CD4-positive, alpha-beta T cell treated with Interleukin-12 subunit alpha and Interleukin-12 subunit beta, for 1 hour (primary cell): ENCODE measurements around the gene HACE1.
"Not testable (repeated sequence)": the region's sequence is repeated elsewhere in the genome, so short reads cannot be mapped to it uniquely, and the experiment has no call there.

Experiments used
- DNase-seq: peaks from one replicate; pipeline ENCODE4 v3.0.0-alpha.2; 2020

Gene HACE1

GRCh38 chr6:104859225-104860146 lies at the start of gene HACE1:
TSS of gene HACE1 (minus strand) at chr6:104859919. CDS start at chr6:104859642, 277 bp downstream.
- peak; percentile 88 for DNase-seq

GRCh38 chr6:104908888-104909525 lies 49.3 kb upstream of the HACE1 start:
- no peak for DNase-seq

- DNase-seq = no peak
Observed at GRCh38 chr6:104908031-104908887, 48.5 kb upstream of the HACE1 start.

- not testable (repeated sequence) for DNase-seq
Observed at GRCh38 chr6:104898893-104899292, 39.2 kb upstream of the HACE1 start.

- DNase-seq = no peak
Observed at GRCh38 chr6:104896914-104897313, 37.2 kb upstream of the HACE1 start.

GRCh38 chr6:104888066-104888465 lies 28.3 kb upstream of the HACE1 start:
- DNase-seq = no peak

- no peak for DNase-seq
Observed at GRCh38 chr6:104887350-104887749, 27.6 kb upstream of the HACE1 start.

- no peak for DNase-seq
Observed at GRCh38 chr6:104885518-104886043, 25.9 kb upstream of the HACE1 start.

GRCh38 chr6:104884867-104885517 lies 25.3 kb upstream of the HACE1 start:
- DNase-seq = no peak

- no peak for DNase-seq
Observed at GRCh38 chr6:104881964-104882668, 22.4 kb upstream of the HACE1 start.

- DNase-seq = no peak
Observed at GRCh38 chr6:104862456-104862855, 2.7 kb upstream of the HACE1 start.

- no peak for DNase-seq
Observed at GRCh38 chr6:104860221-104860620, 502 bp upstream of the HACE1 start.

GRCh38 chr6:104858642-104859041 lies 1.1 kb downstream of the HACE1 start:
- DNase-seq = no peak

GRCh38 chr6:104855507-104855906 lies 4.2 kb downstream of the HACE1 start:
- DNase-seq = no peak

GRCh38 chr6:104847721-104848120 lies 12.0 kb downstream of the HACE1 start:
- not testable (repeated sequence) for DNase-seq

- DNase-seq = no peak
Observed at GRCh38 chr6:104843229-104843628, 16.5 kb downstream of the HACE1 start.

GRCh38 chr6:104837158-104837557 lies 22.6 kb downstream of the HACE1 start:
- DNase-seq = no peak

GRCh38 chr6:104836479-104837020 lies 23.2 kb downstream of the HACE1 start:
- not testable (repeated sequence) for DNase-seq

- no peak for DNase-seq
Observed at GRCh38 chr6:104835782-104836181, 23.9 kb downstream of the HACE1 start.

GRCh38 chr6:104829183-104829958 lies 30.3 kb downstream of the HACE1 start:
- no peak for DNase-seq

GRCh38 chr6:104828478-104828877 lies 31.2 kb downstream of the HACE1 start:
- no peak for DNase-seq
